IMR-90 (cell line): Measurements from ENCODE around the gene PGS1.

Experiments
- BHLHE40 ChIP-seq: fragments of 150-350 bp; IDR thresholded peaks from 2 replicates; pipeline ENCODE4 v1.6.1; 2016; ENCODE audit warnings: mild to moderate bottlenecking, low read depth, low read length
- CEBPB ChIP-seq: IDR thresholded peaks from 2 replicates; pipeline ENCODE4 v1.6.1; 2012; ENCODE audit warnings: low read depth, low read length, improper control_type of control experiment
- MAFK ChIP-seq: IDR thresholded peaks from 2 replicates; pipeline ENCODE4 v1.6.1; 2012; ENCODE audit warnings: low read depth, low read length, improper control_type of control experiment
- MAZ ChIP-seq: IDR thresholded peaks from 2 replicates; pipeline ENCODE4 v1.6.1; 2012; ENCODE audit warnings: low read depth, mild to moderate bottlenecking, low read length, improper control_type of control experiment, moderate library complexity, borderline replicate concordance
- POLR2A ChIP-seq: IDR thresholded peaks from 2 replicates; pipeline ENCODE4 v1.6.1; 2012; ENCODE audit warnings: mild to moderate bottlenecking, low read depth, low read length
- RAD21 ChIP-seq: IDR thresholded peaks from 2 replicates; pipeline ENCODE4 v1.6.1; 2012; ENCODE audit warnings: low read length, improper control_type of control experiment
- RFX5 ChIP-seq: IDR thresholded peaks from 2 replicates; pipeline ENCODE4 v1.8.0; 2012; ENCODE audit warnings: low read depth, mild to moderate bottlenecking, low read length, moderate library complexity
- SMC3 ChIP-seq: fragments of 150-350 bp; IDR thresholded peaks from 2 replicates; pipeline ENCODE4 v1.6.1; 2016; ENCODE audit warnings: low read depth, mild to moderate bottlenecking, antibody characterized with exemption, low read length, moderate library complexity
- TF ChIP-seq, protein P1 (sequence below): conservative IDR thresholded peaks from 2 replicates; pipeline ENCODE4 v1.5.1; 2012; ENCODE audit warnings: mild to moderate bottlenecking, low read depth, low read length, improper control_type of control experiment

DNA sequence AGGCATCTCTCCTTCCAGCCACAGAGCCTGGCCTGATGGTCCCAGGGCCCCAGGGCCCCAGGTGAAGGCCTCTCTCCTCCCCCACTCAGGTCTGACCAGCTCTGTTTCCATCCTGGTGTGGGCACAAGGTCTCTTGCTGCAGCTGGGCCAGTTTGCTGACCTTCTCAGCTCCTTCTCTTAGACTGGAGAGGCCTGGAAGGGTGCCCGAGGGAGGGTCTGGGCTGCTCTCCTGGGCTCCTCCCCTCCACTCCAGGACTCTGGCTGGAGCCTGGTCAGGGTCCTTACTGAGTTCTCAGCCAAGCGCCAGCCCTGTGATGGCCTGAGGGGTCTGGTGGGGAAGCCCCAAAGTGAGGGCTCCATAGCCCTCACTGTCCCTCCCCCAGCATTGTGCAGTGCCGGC lies 31.0 kb upstream of the PGS1 start:
- TF ChIP-seq, protein P1, sequence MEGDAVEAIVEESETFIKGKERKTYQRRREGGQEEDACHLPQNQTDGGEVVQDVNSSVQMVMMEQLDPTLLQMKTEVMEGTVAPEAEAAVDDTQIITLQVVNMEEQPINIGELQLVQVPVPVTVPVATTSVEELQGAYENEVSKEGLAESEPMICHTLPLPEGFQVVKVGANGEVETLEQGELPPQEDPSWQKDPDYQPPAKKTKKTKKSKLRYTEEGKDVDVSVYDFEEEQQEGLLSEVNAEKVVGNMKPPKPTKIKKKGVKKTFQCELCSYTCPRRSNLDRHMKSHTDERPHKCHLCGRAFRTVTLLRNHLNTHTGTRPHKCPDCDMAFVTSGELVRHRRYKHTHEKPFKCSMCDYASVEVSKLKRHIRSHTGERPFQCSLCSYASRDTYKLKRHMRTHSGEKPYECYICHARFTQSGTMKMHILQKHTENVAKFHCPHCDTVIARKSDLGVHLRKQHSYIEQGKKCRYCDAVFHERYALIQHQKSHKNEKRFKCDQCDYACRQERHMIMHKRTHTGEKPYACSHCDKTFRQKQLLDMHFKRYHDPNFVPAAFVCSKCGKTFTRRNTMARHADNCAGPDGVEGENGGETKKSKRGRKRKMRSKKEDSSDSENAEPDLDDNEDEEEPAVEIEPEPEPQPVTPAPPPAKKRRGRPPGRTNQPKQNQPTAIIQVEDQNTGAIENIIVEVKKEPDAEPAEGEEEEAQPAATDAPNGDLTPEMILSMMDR, result no peak
- TF ChIP-seq POLR2A, result no peak
- no peak for TF ChIP-seq SMC3
- TF ChIP-seq BHLHE40, result no peak
- TF ChIP-seq MAFK, result no peak
- TF ChIP-seq RAD21, result no peak
- TF ChIP-seq CEBPB, result no peak
- no peak for TF ChIP-seq MAZ
- TF ChIP-seq RFX5, result no peak
